HFFc6 (cell line): ENCODE measurements around the gene NOX1. TPM values are rescaled to one million over a fixed set of nuclear protein-coding genes. Genes with fewer than 3 reads are reported as not detected.
A peak's percentile ranks its signal among the peaks of the same experiment; 100 is the strongest.

Source experiments
- DNase-seq: peaks from one replicate; pipeline ENCODE4 v3.0.0-alpha.2; 2018
- H3K27ac Mint-ChIP-seq: 2 replicates; pipeline ENCODE4 v1.8.0; 2020; ENCODE audit warnings: mild to moderate bottlenecking, mixed read lengths
- H3K27me3 Mint-ChIP-seq: 2 replicates; pipeline ENCODE4 v1.8.0; 2021; ENCODE audit warnings: mild to moderate bottlenecking, moderate library complexity, mixed read lengths; ENCODE audit not compliant: insufficient read depth
- H3K36me3 Mint-ChIP-seq: 2 replicates; pipeline ENCODE4 v1.8.0; 2021; ENCODE audit warnings: low read depth, mixed read lengths
- H3K4me1 Mint-ChIP-seq: 2 replicates; pipeline ENCODE4 v1.8.0; 2020; ENCODE audit warnings: low read depth, mixed read lengths
- H3K4me3 Mint-ChIP-seq: 2 replicates; pipeline ENCODE4 v1.8.0; 2020; ENCODE audit warnings: mild to moderate bottlenecking, moderate library complexity, mixed read lengths
- H3K9me3 Mint-ChIP-seq: 2 replicates; pipeline ENCODE4 v1.8.0; 2020; ENCODE audit warnings: mild to moderate bottlenecking, mixed read lengths
- CTCF ChIP-seq: fragments of 200-600 bp; sonication (generic); IDR thresholded peaks from 2 replicates; pipeline ENCODE4 v1.5.0; 2021; ENCODE audit warnings: antibody characterized with exemption, mild to moderate bottlenecking
- total RNA-seq, 6 experiments: library from RNA; stranded (reverse); fragmentation: NEBNext Ultra II Directional; extraction: Animal tissue kit (Norgen Biotek cat#: 25700); gene quantifications; 2 replicates in 1 of 6; 3 replicates in 5 of 6; pipeline ENCODE4 v1.2.3, GENCODE V29; 2021

Gene NOX1
- total RNA-seq, 6 experiments from 2014 or later = not detected

GRCh38 chrX:100868273-100868672 lies 5.9 kb downstream of the NOX1 start:
- H3K36me3 Mint-ChIP-seq = no peaks in the 10 kb centered on the region

GRCh38 chrX:100864657-100865391 lies 9.3 kb downstream of the NOX1 start:
- no peak overlapping the region for H3K27ac Mint-ChIP-seq
- H3K4me1 Mint-ChIP-seq = peaks cover 10% of the 10 kb centered on the region
- no peaks in the 10 kb centered on the region for H3K9me3 Mint-ChIP-seq
- peak; percentile 8 for DNase-seq
- H3K36me3 Mint-ChIP-seq = no peaks in the 10 kb centered on the region
- H3K4me3 Mint-ChIP-seq = no peak overlapping the region
- no peak for TF ChIP-seq CTCF
- H3K27me3 Mint-ChIP-seq = peaks cover 7% of the 10 kb centered on the region; the same call in 1 of the 2 replicates

More at GRCh38 chrX:100868273-100868672, 5.9 kb downstream of the NOX1 start:
- no peak for TF ChIP-seq CTCF
- Mint-ChIP-seq H3K9me3 (no peaks in the 10 kb centered on the region), H3K27ac (no peak overlapping the region), H3K27me3 (peaks cover 9% of the 10 kb centered on the region), H3K4me1 (peaks cover 10% of the 10 kb centered on the region), H3K4me3 (no peak overlapping the region)
- no peak for DNase-seq

GRCh38 chrX:100863326-100863864 lies 10.8 kb downstream of the NOX1 start:
- no peak for TF ChIP-seq CTCF
- H3K27me3 Mint-ChIP-seq = peaks cover 6% of the 10 kb centered on the region; the same call in 1 of the 2 replicates
- no peaks in the 10 kb centered on the region for H3K36me3 Mint-ChIP-seq
- H3K4me1 Mint-ChIP-seq = peaks cover 10% of the 10 kb centered on the region
- DNase-seq = no peak
- H3K27ac Mint-ChIP-seq = no peak overlapping the region
- H3K9me3 Mint-ChIP-seq = no peaks in the 10 kb centered on the region
- no peak overlapping the region for H3K4me3 Mint-ChIP-seq

GRCh38 chrX:100852810-100853209 lies 21.3 kb downstream of the NOX1 start:
- Mint-ChIP-seq H3K27me3 (peaks cover 5% of the 10 kb centered on the region), H3K4me1 (no peaks in the 10 kb centered on the region), H3K4me3 (no peak overlapping the region), H3K9me3 (no peaks in the 10 kb centered on the region), H3K36me3 (no peaks in the 10 kb centered on the region), H3K27ac (no peak overlapping the region)
- TF ChIP-seq CTCF = no peak
- DNase-seq = no peak

GRCh38 chrX:100850317-100850716 lies 23.8 kb downstream of the NOX1 start:
- no peak for DNase-seq
- no peak for TF ChIP-seq CTCF
- Mint-ChIP-seq H3K27ac (no peak overlapping the region), H3K4me3 (no peak overlapping the region), H3K4me1 (peaks cover 2% of the 10 kb centered on the region), H3K36me3 (no peaks in the 10 kb centered on the region), H3K9me3 (no peaks in the 10 kb centered on the region), H3K27me3 (peaks cover 2% of the 10 kb centered on the region; the same call in 1 of the 2 replicates)
